Karpas-422 (cell line): Measurements from ENCODE around the gene MGAT3. TPM values are rescaled to one million over a fixed set of nuclear protein-coding genes. Genes with fewer than 3 reads are reported as not detected.

ENCODE experiments used
- DNase-seq: peaks from one replicate; pipeline ENCODE4 v3.0.0-alpha.2; 2015
- H2AFZ ChIP-seq: fragments of 200-600 bp; sonication (generic); 2 replicates; pipeline ENCODE4 v1.6.1; 2014; ENCODE audit warnings: antibody characterized with exemption, low read length, mixed read lengths
- H3K27ac ChIP-seq: fragments of 200-600 bp; sonication (generic); 2 replicates; pipeline ENCODE4 v1.5.1; 2014; ENCODE audit warnings: mild to moderate bottlenecking, low read length, moderate library complexity
- H3K27me3 ChIP-seq: fragments of 200-600 bp; sonication (generic); 2 replicates; pipeline ENCODE4 v1.6.1; 2014; ENCODE audit warnings: low read length, mixed read lengths
- H3K36me3 ChIP-seq: fragments of 200-600 bp; sonication (generic); 2 replicates; pipeline ENCODE4 v1.6.1; 2014; ENCODE audit warnings: low read length, mixed read lengths; ENCODE audit not compliant: insufficient read depth
- H3K4me1 ChIP-seq: fragments of 200-600 bp; sonication (generic); 2 replicates; pipeline ENCODE4 v1.6.1; 2014; ENCODE audit warnings: mild to moderate bottlenecking, low read length, mixed read lengths
- H3K4me2 ChIP-seq: fragments of 200-600 bp; sonication (generic); 2 replicates; pipeline ENCODE4 v1.6.1; 2014; ENCODE audit warnings: low read length, low read depth, mild to moderate bottlenecking; ENCODE audit not compliant: poor library complexity, severe bottlenecking
- H3K4me3 ChIP-seq: fragments of 200-600 bp; sonication (generic); 2 replicates; pipeline ENCODE4 v1.5.1; 2014; ENCODE audit warnings: mild to moderate bottlenecking, antibody characterized with exemption, low read length, mixed read lengths
- H3K79me2 ChIP-seq: fragments of 200-600 bp; sonication (generic); 2 replicates; pipeline ENCODE4 v1.6.1; 2014; ENCODE audit warnings: mild to moderate bottlenecking, low read length, mixed read lengths
- H3K9ac ChIP-seq: fragments of 200-600 bp; sonication (generic); 2 replicates; pipeline ENCODE4 v1.6.0; 2014; ENCODE audit warnings: low read length
- H3K9me2 ChIP-seq: fragments of 200-600 bp; sonication (generic), shearing (Covaris generic); replicated peaks from 2 replicates; pipeline ENCODE4 v1.6.0; 2014; ENCODE audit warnings: mild to moderate bottlenecking, low read length, moderate library complexity; ENCODE audit not compliant: insufficient read depth
- H3K9me3 ChIP-seq: fragments of 300-700, 200-600 bp; sonication (generic); 2 replicates; pipeline ENCODE4 v1.6.1; 2014; ENCODE audit warnings: low read length, mixed read lengths
- H4K20me1 ChIP-seq: fragments of 200-600 bp; sonication (generic); 2 replicates; pipeline ENCODE4 v1.6.1; 2014; ENCODE audit warnings: mild to moderate bottlenecking, antibody characterized with exemption, low read length, low read depth; ENCODE audit not compliant: insufficient read depth
- total RNA-seq: library from RNA; depleted of rRNA; stranded (reverse); fragments of >200 nt; shearing (Covaris generic); gene quantifications from 2 replicates; pipeline ENCODE4 v1.2.3, GENCODE V29; 2014; ENCODE audit warnings: low replicate concordance

The MGAT3 gene
- total RNA-seq, 1 experiment from 2014 or later: 34.8 TPM

- Histone ChIP-seq H3K79me2 (peaks cover 28% of the 10 kb centered on the region), H3K27me3 (no peaks in the 10 kb centered on the region), H3K9me3 (no peaks in the 10 kb centered on the region), H3K4me2 (no peak overlapping the region), H3K27ac (no peak overlapping the region), H4K20me1 (no peaks in the 10 kb centered on the region), H3K4me3 (no peak overlapping the region), H3K9ac (no peak overlapping the region), H3K4me1 (peaks cover 25% of the 10 kb centered on the region), H2AFZ (no peak overlapping the region), H3K36me3 (no peaks in the 10 kb centered on the region), H3K9me2 (no peaks in the 10 kb centered on the region)
- DNase-seq: no peak
Measured at GRCh38 chr22:39414886-39415285, 41.9 kb upstream of the MGAT3 start.

GRCh38 chr22:39415506-39415905 is 41.3 kb upstream of the MGAT3 start:
- Histone ChIP-seq H3K27ac (no peak overlapping the region), H3K36me3 (no peaks in the 10 kb centered on the region), H3K4me1 (peaks cover 25% of the 10 kb centered on the region), H3K79me2 (peaks cover 24% of the 10 kb centered on the region), H3K4me2 (no peak overlapping the region), H3K27me3 (no peaks in the 10 kb centered on the region), H3K9me2 (no peaks in the 10 kb centered on the region), H2AFZ (no peak overlapping the region), H3K4me3 (no peak overlapping the region), H3K9me3 (no peaks in the 10 kb centered on the region), H4K20me1 (no peaks in the 10 kb centered on the region), H3K9ac (no peak overlapping the region)
- no peak for DNase-seq

GRCh38 chr22:39416319-39416718 is 40.5 kb upstream of the MGAT3 start:
- Histone ChIP-seq H3K4me2 (no peak overlapping the region), H3K27me3 (no peaks in the 10 kb centered on the region), H3K79me2 (peaks cover 16% of the 10 kb centered on the region), H3K4me3 (no peak overlapping the region), H3K36me3 (no peaks in the 10 kb centered on the region), H3K9me2 (no peaks in the 10 kb centered on the region), H3K4me1 (peaks cover 21% of the 10 kb centered on the region), H3K9ac (no peak overlapping the region), H3K9me3 (no peaks in the 10 kb centered on the region), H2AFZ (no peak overlapping the region), H3K27ac (no peak overlapping the region), H4K20me1 (no peaks in the 10 kb centered on the region)
- no peak for DNase-seq

- Histone ChIP-seq H3K9me3 (no peaks in the 10 kb centered on the region), H3K27ac (no peak overlapping the region)
Measured at GRCh38 chr22:39417641-39418040, 39.2 kb upstream of the MGAT3 start.

GRCh38 chr22:39418696-39419095 is 38.1 kb upstream of the MGAT3 start:
- DNase-seq: no peak
- no peak overlapping the region for H2AFZ ChIP-seq
- H3K9me3 ChIP-seq: no peaks in the 10 kb centered on the region
- peaks cover 8% of the 10 kb centered on the region for H3K36me3 ChIP-seq
- H3K27me3 ChIP-seq: no peaks in the 10 kb centered on the region
- H3K9me2 ChIP-seq: no peaks in the 10 kb centered on the region
- H3K4me3 ChIP-seq: no peak overlapping the region
- no peak overlapping the region for H3K9ac ChIP-seq
- H4K20me1 ChIP-seq: no peaks in the 10 kb centered on the region
- peaks cover 9% of the 10 kb centered on the region for H3K4me1 ChIP-seq
- peaks cover 4% of the 10 kb centered on the region for H3K79me2 ChIP-seq
- no peak overlapping the region for H3K27ac ChIP-seq
- H3K4me2 ChIP-seq: no peak overlapping the region

More at GRCh38 chr22:39417641-39418040, 39.2 kb upstream of the MGAT3 start:
- Histone ChIP-seq H3K36me3 (peaks cover 5% of the 10 kb centered on the region; the same call in 1 of the 2 replicates), H4K20me1 (no peaks in the 10 kb centered on the region), H3K79me2 (peaks cover 9% of the 10 kb centered on the region), H2AFZ (no peak overlapping the region), H3K4me1 (peaks cover 10% of the 10 kb centered on the region), H3K4me3 (no peak overlapping the region), H3K4me2 (no peak overlapping the region), H3K9me2 (no peaks in the 10 kb centered on the region), H3K9ac (no peak overlapping the region), H3K27me3 (no peaks in the 10 kb centered on the region)
- DNase-seq: no peak

- peaks cover 12% of the 10 kb centered on the region for H3K36me3 ChIP-seq
- H4K20me1 ChIP-seq: no peaks in the 10 kb centered on the region
- H3K4me2 ChIP-seq: no peak overlapping the region
- no peak overlapping the region for H3K4me3 ChIP-seq
- H3K9me2 ChIP-seq: no peaks in the 10 kb centered on the region
- no peaks in the 10 kb centered on the region for H3K9me3 ChIP-seq
- no peak overlapping the region for H2AFZ ChIP-seq
- H3K79me2 ChIP-seq: peaks cover 1% of the 10 kb centered on the region; the same call in 1 of the 2 replicates
- peaks cover 9% of the 10 kb centered on the region for H3K4me1 ChIP-seq
- no peaks in the 10 kb centered on the region for H3K27me3 ChIP-seq
- no peak overlapping the region for H3K9ac ChIP-seq
- no peak for DNase-seq
- no peak overlapping the region for H3K27ac ChIP-seq
Measured at GRCh38 chr22:39419096-39419495, 37.7 kb upstream of the MGAT3 start.

- Histone ChIP-seq H3K4me2 (no peak overlapping the region), H3K4me1 (peaks cover 9% of the 10 kb centered on the region), H3K36me3 (peaks cover 13% of the 10 kb centered on the region), H3K4me3 (no peak overlapping the region), H4K20me1 (no peaks in the 10 kb centered on the region), H3K9me3 (no peaks in the 10 kb centered on the region), H2AFZ (no peak overlapping the region), H3K79me2 (no peaks in the 10 kb centered on the region), H3K27me3 (no peaks in the 10 kb centered on the region), H3K9ac (no peak overlapping the region), H3K9me2 (no peaks in the 10 kb centered on the region), H3K27ac (no peak overlapping the region)
- DNase-seq: no peak
Measured at GRCh38 chr22:39419911-39420310, 36.9 kb upstream of the MGAT3 start.

- no peaks in the 10 kb centered on the region for H4K20me1 ChIP-seq
- no peak for DNase-seq
- no peaks in the 10 kb centered on the region for H3K9me3 ChIP-seq
- peaks cover 9% of the 10 kb centered on the region for H3K4me1 ChIP-seq
- no peak overlapping the region for H3K9ac ChIP-seq
- H3K4me2 ChIP-seq: no peak overlapping the region
- peaks cover 13% of the 10 kb centered on the region for H3K36me3 ChIP-seq
- H3K27me3 ChIP-seq: no peaks in the 10 kb centered on the region
- no peak overlapping the region for H3K4me3 ChIP-seq
- H3K9me2 ChIP-seq: no peaks in the 10 kb centered on the region
- no peak overlapping the region for H2AFZ ChIP-seq
- H3K79me2 ChIP-seq: no peaks in the 10 kb centered on the region
- no peak overlapping the region for H3K27ac ChIP-seq
Measured at GRCh38 chr22:39421691-39422090, 35.1 kb upstream of the MGAT3 start.

GRCh38 chr22:39422101-39422500 is 34.7 kb upstream of the MGAT3 start:
- no peaks in the 10 kb centered on the region for H3K9me3 ChIP-seq
- no peak overlapping the region for H3K4me3 ChIP-seq
- no peak overlapping the region for H2AFZ ChIP-seq
- no peak overlapping the region for H3K27ac ChIP-seq
- no peaks in the 10 kb centered on the region for H3K79me2 ChIP-seq
- peaks cover 13% of the 10 kb centered on the region for H3K36me3 ChIP-seq
- no peaks in the 10 kb centered on the region for H4K20me1 ChIP-seq
- no peaks in the 10 kb centered on the region for H3K9me2 ChIP-seq
- no peak for DNase-seq
- no peaks in the 10 kb centered on the region for H3K27me3 ChIP-seq
- no peak overlapping the region for H3K9ac ChIP-seq
- H3K4me1 ChIP-seq: peaks cover 9% of the 10 kb centered on the region
- no peak overlapping the region for H3K4me2 ChIP-seq
